ENCODE data around the gene NDUFAB1. TPM values are rescaled to one million over a fixed set of nuclear protein-coding genes. Genes with fewer than 3 reads are reported as not detected.

NDUFAB1 gene
- total and polyA plus RNA-seq, 2 of the 13 experiments (the other 11 are each of a cell fraction or from before 2014, with no cell fraction given): 221 to 601 TPM

DNA sequence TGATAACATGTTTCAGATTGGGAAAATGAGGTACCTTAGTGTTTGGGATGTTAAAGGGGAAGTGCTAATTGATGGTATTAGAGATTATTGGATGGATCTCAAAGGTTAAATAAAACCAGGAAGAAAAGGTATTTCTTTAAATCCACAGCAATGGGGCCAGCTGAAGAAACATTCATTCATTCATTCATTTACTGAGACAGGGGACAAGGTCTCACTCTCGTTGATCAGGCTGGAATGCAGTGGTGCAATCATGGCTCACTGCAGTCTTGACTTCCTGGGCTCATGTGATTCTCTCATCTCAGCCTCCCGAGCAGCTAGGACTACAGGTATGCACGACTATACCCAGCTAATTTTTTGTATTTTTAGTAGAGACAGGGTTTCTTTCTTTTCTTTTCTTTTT is 58.7 kb downstream of the NDUFAB1 start (continued):
- TF ChIP-seq, protein P1, sequence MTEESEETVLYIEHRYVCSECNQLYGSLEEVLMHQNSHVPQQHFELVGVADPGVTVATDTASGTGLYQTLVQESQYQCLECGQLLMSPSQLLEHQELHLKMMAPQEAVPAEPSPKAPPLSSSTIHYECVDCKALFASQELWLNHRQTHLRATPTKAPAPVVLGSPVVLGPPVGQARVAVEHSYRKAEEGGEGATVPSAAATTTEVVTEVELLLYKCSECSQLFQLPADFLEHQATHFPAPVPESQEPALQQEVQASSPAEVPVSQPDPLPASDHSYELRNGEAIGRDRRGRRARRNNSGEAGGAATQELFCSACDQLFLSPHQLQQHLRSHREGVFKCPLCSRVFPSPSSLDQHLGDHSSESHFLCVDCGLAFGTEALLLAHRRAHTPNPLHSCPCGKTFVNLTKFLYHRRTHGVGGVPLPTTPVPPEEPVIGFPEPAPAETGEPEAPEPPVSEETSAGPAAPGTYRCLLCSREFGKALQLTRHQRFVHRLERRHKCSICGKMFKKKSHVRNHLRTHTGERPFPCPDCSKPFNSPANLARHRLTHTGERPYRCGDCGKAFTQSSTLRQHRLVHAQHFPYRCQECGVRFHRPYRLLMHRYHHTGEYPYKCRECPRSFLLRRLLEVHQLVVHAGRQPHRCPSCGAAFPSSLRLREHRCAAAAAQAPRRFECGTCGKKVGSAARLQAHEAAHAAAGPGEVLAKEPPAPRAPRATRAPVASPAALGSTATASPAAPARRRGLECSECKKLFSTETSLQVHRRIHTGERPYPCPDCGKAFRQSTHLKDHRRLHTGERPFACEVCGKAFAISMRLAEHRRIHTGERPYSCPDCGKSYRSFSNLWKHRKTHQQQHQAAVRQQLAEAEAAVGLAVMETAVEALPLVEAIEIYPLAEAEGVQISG (CRISPR knock-in tag; IDR thresholded peaks at IDR 0.05): no peak
- TF ChIP-seq TBP (CRISPR knock-in tag; IDR thresholded peaks at IDR 0.05) (no peak), ZNF615 (CRISPR knock-in tag; IDR thresholded peaks at IDR 0.05; ENCODE audit: borderline replicate concordance) (no peak), RAD21 (CRISPR knock-in tag; IDR thresholded peaks at IDR 0.05) (no peak), ZBTB3 (CRISPR knock-in tag; IDR thresholded peaks at IDR 0.05; ENCODE audit: borderline replicate concordance, low read depth) (0 out of 2 replicates have a peak, but pooled peaks have one; percentile 50), ZNF329 (CRISPR knock-in tag; IDR thresholded peaks at IDR 0.05; ENCODE audit: low read depth) (no peak), ZBTB20 (CRISPR knock-in tag; IDR thresholded peaks at IDR 0.05; ENCODE audit: borderline replicate concordance, low read depth) (no peak), SIN3A (IDR thresholded peaks at IDR 0.05; ENCODE audit: borderline replicate concordance, low read depth, low read length) (no peak), SRSF4 (IDR thresholded peaks at IDR 0.05; ENCODE audit: low read depth, low read length, poor library complexity, severe bottlenecking) (no peak), MTF2 (CRISPR knock-in tag; IDR thresholded peaks at IDR 0.05; ENCODE audit: borderline replicate concordance) (no peak), KLF16 (CRISPR knock-in tag; IDR thresholded peaks at IDR 0.05) (peak in 1 of 2 experiments; percentile 52; a peak in 1 of 4 replicates), RBFOX2 (IDR thresholded peaks at IDR 0.05; ENCODE audit: low read depth, low read length) (no peak), ZNF331 (CRISPR knock-in tag; IDR thresholded peaks at IDR 0.05) (peak; percentile 45; the same call in 1 of the 2 replicates), MIXL1 (CRISPR knock-in tag; IDR thresholded peaks at IDR 0.05) (peak; percentile 78), PCBP2 (optimal IDR thresholded peaks at IDR 0.05; ENCODE audit: low read depth, low read length, poor library complexity, severe bottlenecking) (no peak), GATA4 (IDR thresholded peaks at IDR 0.05; ENCODE audit: borderline replicate concordance, low read depth) (no peak), ZNF775 (CRISPR knock-in tag; IDR thresholded peaks at IDR 0.05; ENCODE audit: borderline replicate concordance) (no peak), CC2D1A (CRISPR knock-in tag; IDR thresholded peaks at IDR 0.05) (no peak), DPF2 (CRISPR knock-in tag; IDR thresholded peaks at IDR 0.05; ENCODE audit: borderline replicate concordance, low read depth) (no peak)
- TF ChIP-seq, protein P2, sequence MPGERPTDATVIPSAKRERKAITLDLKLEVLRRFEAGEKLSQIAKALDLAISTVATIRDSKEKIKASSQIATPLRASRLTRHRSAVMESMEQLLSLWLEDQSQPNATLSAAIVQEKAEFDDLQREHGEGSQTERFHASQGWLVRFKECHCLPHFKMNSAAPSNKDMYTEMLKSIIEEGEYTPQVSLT (CRISPR knock-in tag; IDR thresholded peaks at IDR 0.05; ENCODE audit: borderline replicate concordance, low read depth): no peak
- TF ChIP-seq, protein P3, sequence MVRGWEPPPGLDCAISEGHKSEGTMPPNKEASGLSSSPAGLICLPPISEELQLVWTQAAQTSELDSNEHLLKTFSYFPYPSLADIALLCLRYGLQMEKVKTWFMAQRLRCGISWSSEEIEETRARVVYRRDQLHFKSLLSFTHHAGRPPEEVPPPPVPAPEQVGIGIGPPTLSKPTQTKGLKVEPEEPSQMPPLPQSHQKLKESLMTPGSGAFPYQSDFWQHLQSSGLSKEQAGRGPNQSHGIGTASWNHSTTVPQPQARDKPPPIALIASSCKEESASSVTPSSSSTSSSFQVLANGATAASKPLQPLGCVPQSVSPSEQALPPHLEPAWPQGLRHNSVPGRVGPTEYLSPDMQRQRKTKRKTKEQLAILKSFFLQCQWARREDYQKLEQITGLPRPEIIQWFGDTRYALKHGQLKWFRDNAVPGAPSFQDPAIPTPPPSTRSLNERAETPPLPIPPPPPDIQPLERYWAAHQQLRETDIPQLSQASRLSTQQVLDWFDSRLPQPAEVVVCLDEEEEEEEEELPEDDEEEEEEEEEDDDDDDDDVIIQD (CRISPR knock-in tag; IDR thresholded peaks at IDR 0.05; ENCODE audit: low read depth): 0 out of 2 replicates have a peak, but pooled peaks have one; percentile 50
- TF ChIP-seq, protein P4, sequence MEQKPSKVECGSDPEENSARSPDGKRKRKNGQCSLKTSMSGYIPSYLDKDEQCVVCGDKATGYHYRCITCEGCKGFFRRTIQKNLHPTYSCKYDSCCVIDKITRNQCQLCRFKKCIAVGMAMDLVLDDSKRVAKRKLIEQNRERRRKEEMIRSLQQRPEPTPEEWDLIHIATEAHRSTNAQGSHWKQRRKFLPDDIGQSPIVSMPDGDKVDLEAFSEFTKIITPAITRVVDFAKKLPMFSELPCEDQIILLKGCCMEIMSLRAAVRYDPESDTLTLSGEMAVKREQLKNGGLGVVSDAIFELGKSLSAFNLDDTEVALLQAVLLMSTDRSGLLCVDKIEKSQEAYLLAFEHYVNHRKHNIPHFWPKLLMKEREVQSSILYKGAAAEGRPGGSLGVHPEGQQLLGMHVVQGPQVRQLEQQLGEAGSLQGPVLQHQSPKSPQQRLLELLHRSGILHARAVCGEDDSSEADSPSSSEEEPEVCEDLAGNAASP (CRISPR knock-in tag; IDR thresholded peaks at IDR 0.05; ENCODE audit: borderline replicate concordance): no peak
- TF ChIP-seq, protein P5, sequence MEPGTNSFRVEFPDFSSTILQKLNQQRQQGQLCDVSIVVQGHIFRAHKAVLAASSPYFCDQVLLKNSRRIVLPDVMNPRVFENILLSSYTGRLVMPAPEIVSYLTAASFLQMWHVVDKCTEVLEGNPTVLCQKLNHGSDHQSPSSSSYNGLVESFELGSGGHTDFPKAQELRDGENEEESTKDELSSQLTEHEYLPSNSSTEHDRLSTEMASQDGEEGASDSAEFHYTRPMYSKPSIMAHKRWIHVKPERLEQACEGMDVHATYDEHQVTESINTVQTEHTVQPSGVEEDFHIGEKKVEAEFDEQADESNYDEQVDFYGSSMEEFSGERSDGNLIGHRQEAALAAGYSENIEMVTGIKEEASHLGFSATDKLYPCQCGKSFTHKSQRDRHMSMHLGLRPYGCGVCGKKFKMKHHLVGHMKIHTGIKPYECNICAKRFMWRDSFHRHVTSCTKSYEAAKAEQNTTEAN (CRISPR knock-in tag; conservative IDR thresholded peaks at IDR 0.05): no peak

Data from HepG2 (cell line).